ENCODE data around the gene GORASP1.

- TF ChIP-seq CTCF (IDR thresholded peaks at IDR 0.05) (no peak), EP300 (IDR thresholded peaks at IDR 0.05) (no peak)
Observed at GRCh38 chr3:39088889-39089288, 18.5 kb downstream of the GORASP1 start.

Data from tibial nerve (tissue), 4 donors.